HCT116 (cell line): Measurements from ENCODE around the gene KCNK1.
A peak's percentile ranks its signal among the peaks of the same experiment; 100 is the strongest.

Source experiments
- CTCF ChIP-seq, 3 experiments: fragments of 200-600 bp in 1 of 3; sonication (generic) in 1 of 3; IDR thresholded peaks in 2 of 3; conservative IDR thresholded peaks in 1 of 3; 2 replicates each; pipeline ENCODE4 v1.5.1; 2012 to 2017; ENCODE audit warnings: low read depth in 2 of 3, low read length in 2 of 3, antibody characterized with exemption in 1 of 3, borderline replicate concordance in 1 of 3, control low read depth in 1 of 3, mild to moderate bottlenecking in 1 of 3, mixed read lengths in 1 of 3, mixed run types in 1 of 3, moderate library complexity in 1 of 3; ENCODE audit not compliant: insufficient read depth in 1 of 3
- EGR1 ChIP-seq: IDR thresholded peaks from 2 replicates; pipeline ENCODE4 v1.6.1; 2012; ENCODE audit warnings: low read depth
- EZH2 ChIP-seq: fragments of 200-600 bp; sonication (generic); IDR thresholded peaks from 2 replicates; pipeline ENCODE4 v1.6.1; 2017; ENCODE audit warnings: antibody characterized with exemption, mixed run types
- POLR2A ChIP-seq: IDR thresholded peaks from 2 replicates; pipeline ENCODE4 v1.7.0; 2011; ENCODE audit warnings: borderline replicate concordance; ENCODE audit not compliant: insufficient read depth, insufficient read length; ENCODE audit errors: extremely low read depth
- POLR2AphosphoS5 ChIP-seq: IDR thresholded peaks from 2 replicates; pipeline ENCODE4 v1.6.1; 2011; ENCODE audit warnings: mild to moderate bottlenecking, low read depth, low read length, moderate library complexity
- RAD21 ChIP-seq: IDR thresholded peaks from 2 replicates; pipeline ENCODE4 v1.6.1; 2012; ENCODE audit warnings: low read depth, mild to moderate bottlenecking
- SRF ChIP-seq: IDR thresholded peaks from 2 replicates; pipeline ENCODE4 v1.6.1; 2012; ENCODE audit warnings: low read depth
- ZBTB33 ChIP-seq: IDR thresholded peaks from 2 replicates; pipeline ENCODE4 v1.6.1; 2011; ENCODE audit warnings: mild to moderate bottlenecking, low read length, moderate library complexity; ENCODE audit not compliant: insufficient replicate concordance; ENCODE audit errors: extremely low read depth

DNA sequence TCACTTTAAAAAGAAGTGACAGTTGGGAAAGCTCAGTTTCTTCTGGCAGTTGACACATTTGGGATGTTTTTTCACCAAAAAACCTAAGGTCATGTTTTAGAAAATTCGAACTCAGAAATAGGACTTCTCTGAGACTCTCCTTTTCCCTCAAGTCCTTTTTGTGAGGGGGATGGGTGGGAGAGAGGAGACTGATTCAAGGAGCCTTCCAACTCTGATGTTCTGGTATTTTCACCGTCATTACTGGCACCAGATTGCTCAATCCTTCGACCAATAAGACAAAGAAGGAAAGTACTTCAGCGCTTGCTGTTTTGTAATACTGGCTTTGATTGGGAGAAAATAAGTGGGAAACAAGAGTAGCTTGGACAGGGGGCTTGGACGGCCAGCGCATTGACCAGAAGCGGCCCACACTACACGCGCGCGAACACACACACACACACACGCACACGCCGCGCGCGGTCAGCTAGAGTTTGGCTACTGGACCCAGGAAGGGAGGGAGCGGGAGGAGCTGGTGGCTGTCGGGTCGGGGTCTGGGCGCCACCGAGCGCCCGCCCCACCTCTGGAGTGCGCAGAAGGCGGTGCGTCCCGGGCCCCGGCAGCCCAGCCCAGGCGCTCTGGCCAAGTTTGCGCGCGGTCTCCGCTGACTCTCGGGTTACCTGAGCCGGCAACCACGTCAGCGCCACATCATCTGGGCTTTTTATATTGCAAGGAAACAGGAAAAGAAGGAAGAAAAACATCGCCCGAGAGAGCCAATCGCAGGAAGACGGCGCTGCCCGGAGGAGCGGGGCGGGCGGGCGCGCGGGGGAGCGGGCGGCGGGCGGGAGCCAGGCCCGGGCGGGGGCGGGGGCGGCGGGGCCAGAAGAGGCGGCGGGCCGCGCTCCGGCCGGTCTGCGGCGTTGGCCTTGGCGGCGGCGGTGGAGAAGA is at the start of gene KCNK1:
- TF ChIP-seq CTCF (IDR thresholded peaks at IDR 0.05 in 2 of 3, conservative IDR thresholded peaks at IDR 0.05 in 1 of 3; ENCODE audit: borderline replicate concordance in 1 of 3, insufficient read depth in 1 of 3, low read depth in 2 of 3, low read length in 2 of 3), result no peak
- TF ChIP-seq POLR2AphosphoS5, result peak; percentile 87
- TF ChIP-seq POLR2A, result peak; percentile 66
- TF ChIP-seq EZH2, result no peak
- no peak for TF ChIP-seq RAD21
- peak; percentile 58 for TF ChIP-seq EGR1
- no peak for TF ChIP-seq SRF
- TF ChIP-seq ZBTB33, result no peak
